Stimulated activated naive CD8-positive, alpha-beta T cell treated with anti-CD3 and anti-CD28 coated beads, Interleukin-15, amount 100 ng/mL, for 72 hours (primary cell): ENCODE results near the gene STX17.
A peak's percentile ranks its signal among the peaks of the same experiment; 100 is the strongest.

Source experiments
- ATAC-seq: fragments of 150-1000 bp; cut with Tn5 transposase; 2 replicates; pipeline ENCODE4 v1.10.0; 2021; ENCODE audit warnings: mild to moderate bottlenecking, moderate library complexity
- DNase-seq, 2 donors: peaks; one replicate each; pipeline ENCODE4 v3.0.0; 2021 to 2022
- H3K27ac Mint-ChIP-seq, 2 donors: one replicate each; pipeline ENCODE4 v1.8.0; 2022; ENCODE audit warnings: mild to moderate bottlenecking in 2 of 2, mixed read lengths in 2 of 2, moderate library complexity in 2 of 2
- H3K27me3 Mint-ChIP-seq: one replicate; pipeline ENCODE4 v1.8.0; 2022; ENCODE audit warnings: mixed read lengths
- H3K4me1 Mint-ChIP-seq: one replicate; pipeline ENCODE4 v1.8.0; 2022; ENCODE audit warnings: mild to moderate bottlenecking, mixed read lengths
- H3K4me3 Mint-ChIP-seq, 2 donors: one replicate each; pipeline ENCODE4 v1.8.0; 2022; ENCODE audit warnings: mild to moderate bottlenecking in 2 of 2, mixed read lengths in 2 of 2, moderate library complexity in 1 of 2
- H3K9me3 Mint-ChIP-seq, 2 donors: one replicate each; pipeline ENCODE4 v1.8.0; 2022; ENCODE audit warnings: mixed read lengths in 2 of 2

Gene STX17

GRCh38 chr9:99931155-99931840 lies 24.8 kb downstream of the STX17 start:
- ATAC-seq, result no peak
- DNase-seq, result no peak
- Mint-ChIP-seq H3K4me1 (peaks cover 18% of the 10 kb centered on the region), H3K27me3 (no peaks in the 10 kb centered on the region), H3K27ac (no peak overlapping the region), H3K4me3 (no peak overlapping the region), H3K9me3 (peaks cover 6% of the 10 kb centered on the region in 2 donors)

GRCh38 chr9:99936947-99937587 lies 30.6 kb downstream of the STX17 start:
- DNase-seq (no peak), ATAC-seq (no peak)
- Mint-ChIP-seq H3K27me3 (no peaks in the 10 kb centered on the region), H3K4me3 (no peak overlapping the region), H3K4me1 (no peaks in the 10 kb centered on the region), H3K27ac (no peak overlapping the region), H3K9me3 (peaks cover 9 to 16% of the 10 kb centered on the region in 2 donors)

GRCh38 chr9:99947395-99947794 lies 40.9 kb downstream of the STX17 start:
- Mint-ChIP-seq H3K27ac (no peak overlapping the region), H3K27me3 (no peaks in the 10 kb centered on the region), H3K4me1 (peaks cover 7% of the 10 kb centered on the region), H3K4me3 (no peak overlapping the region), H3K9me3 (no peaks in the 10 kb centered on the region)
- DNase-seq, result no peak
- ATAC-seq, result no peak

GRCh38 chr9:99948482-99948881 lies 42.0 kb downstream of the STX17 start:
- H3K4me3 Mint-ChIP-seq, result no peak overlapping the region
- H3K27ac Mint-ChIP-seq, result no peak overlapping the region
- no peak for ATAC-seq
- H3K9me3 Mint-ChIP-seq, result no peaks in the 10 kb centered on the region
- no peak for DNase-seq
- peaks cover 7% of the 10 kb centered on the region for H3K4me1 Mint-ChIP-seq
- H3K27me3 Mint-ChIP-seq, result no peaks in the 10 kb centered on the region

- Mint-ChIP-seq H3K4me3 (no peak overlapping the region), H3K27ac (no peak overlapping the region), H3K4me1 (peaks cover 10% of the 10 kb centered on the region), H3K27me3 (no peaks in the 10 kb centered on the region), H3K9me3 (no peaks in the 10 kb centered on the region)
- ATAC-seq (no peak), DNase-seq (no peak)
Observed at GRCh38 chr9:99948896-99949295, 42.4 kb downstream of the STX17 start.

GRCh38 chr9:99953861-99954507 lies 47.5 kb downstream of the STX17 start:
- ATAC-seq, result no peak
- DNase-seq, result no peak
- Mint-ChIP-seq H3K4me1 (peaks cover 23% of the 10 kb centered on the region), H3K27me3 (no peaks in the 10 kb centered on the region), H3K9me3 (no peaks in the 10 kb centered on the region), H3K27ac (no peak overlapping the region), H3K4me3 (no peak overlapping the region)

GRCh38 chr9:99954819-99955218 lies 48.4 kb downstream of the STX17 start:
- Mint-ChIP-seq H3K4me3 (peak overlapping the region; percentile 35 to 36), H3K9me3 (no peaks in the 10 kb centered on the region), H3K4me1 (peaks cover 23% of the 10 kb centered on the region), H3K27me3 (no peaks in the 10 kb centered on the region), H3K27ac (no peak overlapping the region)
- DNase-seq, result no peak
- ATAC-seq, result peak; percentile 66

GRCh38 chr9:99955606-99956005 lies 49.2 kb downstream of the STX17 start:
- no peak for DNase-seq
- ATAC-seq, result peak; percentile 63
- Mint-ChIP-seq H3K27ac (peak overlapping the region in 1 of 2 donors; percentile 76), H3K4me3 (peak overlapping the region; percentile 29 to 32), H3K27me3 (no peaks in the 10 kb centered on the region), H3K9me3 (no peaks in the 10 kb centered on the region), H3K4me1 (peaks cover 23% of the 10 kb centered on the region)

GRCh38 chr9:99962680-99963261 lies 56.3 kb downstream of the STX17 start:
- Mint-ChIP-seq H3K4me1 (no peaks in the 10 kb centered on the region), H3K9me3 (no peaks in the 10 kb centered on the region), H3K4me3 (no peak overlapping the region), H3K27me3 (no peaks in the 10 kb centered on the region), H3K27ac (no peak overlapping the region)
- no peak for DNase-seq
- ATAC-seq, result no peak

GRCh38 chr9:99964336-99964735 lies 57.9 kb downstream of the STX17 start:
- Mint-ChIP-seq H3K4me3 (no peak overlapping the region), H3K27ac (no peak overlapping the region), H3K27me3 (no peaks in the 10 kb centered on the region), H3K9me3 (no peaks in the 10 kb centered on the region), H3K4me1 (no peaks in the 10 kb centered on the region)
- no peak for ATAC-seq
- DNase-seq, result no peak

GRCh38 chr9:99966001-99966400 lies 59.5 kb downstream of the STX17 start:
- DNase-seq, result no peak
- Mint-ChIP-seq H3K27ac (no peak overlapping the region), H3K9me3 (no peaks in the 10 kb centered on the region), H3K27me3 (no peaks in the 10 kb centered on the region), H3K4me3 (no peak overlapping the region), H3K4me1 (no peaks in the 10 kb centered on the region)
- ATAC-seq, result no peak

- H3K4me1 Mint-ChIP-seq, result no peaks in the 10 kb centered on the region
- H3K9me3 Mint-ChIP-seq, result no peaks in the 10 kb centered on the region
- H3K4me3 Mint-ChIP-seq, result no peak overlapping the region
- no peaks in the 10 kb centered on the region for H3K27me3 Mint-ChIP-seq
- no peak for ATAC-seq
- H3K27ac Mint-ChIP-seq, result no peak overlapping the region
- no peak for DNase-seq
Observed at GRCh38 chr9:99966716-99967115, 60.3 kb downstream of the STX17 start.

- no peak overlapping the region for H3K27ac Mint-ChIP-seq
Observed at GRCh38 chr9:99967457-99967856, 61.0 kb downstream of the STX17 start.

GRCh38 chr9:99970481-99970880 lies 64.0 kb downstream of the STX17 start:
- Mint-ChIP-seq H3K27ac (no peak overlapping the region), H3K4me1 (no peaks in the 10 kb centered on the region), H3K27me3 (no peaks in the 10 kb centered on the region), H3K4me3 (no peak overlapping the region), H3K9me3 (no peaks in the 10 kb centered on the region)
- ATAC-seq, result no peak
- DNase-seq, result no peak

More at GRCh38 chr9:99967457-99967856, 61.0 kb downstream of the STX17 start:
- ATAC-seq (no peak), DNase-seq (no peak)
- Mint-ChIP-seq H3K4me1 (no peaks in the 10 kb centered on the region), H3K27me3 (no peaks in the 10 kb centered on the region), H3K4me3 (no peak overlapping the region), H3K9me3 (no peaks in the 10 kb centered on the region)

GRCh38 chr9:99971410-99971809 lies 65.0 kb downstream of the STX17 start:
- Mint-ChIP-seq H3K4me3 (no peak overlapping the region), H3K27me3 (no peaks in the 10 kb centered on the region), H3K9me3 (no peaks in the 10 kb centered on the region), H3K27ac (no peak overlapping the region), H3K4me1 (no peaks in the 10 kb centered on the region)
- no peak for ATAC-seq
- DNase-seq, result no peak

- no peaks in the 10 kb centered on the region for H3K4me1 Mint-ChIP-seq
Observed at GRCh38 chr9:99973455-99973854, 67.0 kb downstream of the STX17 start.

More at GRCh38 chr9:99973455-99973854, 67.0 kb downstream of the STX17 start:
- Mint-ChIP-seq H3K9me3 (no peaks in the 10 kb centered on the region), H3K4me3 (no peak overlapping the region), H3K27ac (no peak overlapping the region), H3K27me3 (no peaks in the 10 kb centered on the region)
- ATAC-seq (no peak), DNase-seq (no peak)
